ENCODE measurements around the gene INAFM2.

Gene INAFM2

GRCh38 chr15:40300367-40300766 lies 23.1 kb upstream of the INAFM2 start:
- no peak for TF ChIP-seq TAF1 (IDR thresholded peaks at IDR 0.05; ENCODE audit: borderline replicate concordance, insufficient read depth, low read length)
- no peak for TF ChIP-seq POLR2AphosphoS5 (IDR thresholded peaks at IDR 0.05; ENCODE audit: low read depth, low read length)
- TF ChIP-seq SIN3A (IDR thresholded peaks at IDR 0.05; ENCODE audit: borderline replicate concordance, insufficient read depth, low read length), result no peak
- no peak for TF ChIP-seq REST (IDR thresholded peaks at IDR 0.05; ENCODE audit: insufficient read depth in 1 of 2, low read depth in 2 of 2, low read length in 2 of 2)
- no peak for TF ChIP-seq FOXP2 (optimal IDR thresholded peaks at IDR 0.05; ENCODE audit: borderline replicate concordance, extremely low read depth, extremely low read length, insufficient read depth)

- TF ChIP-seq FOXP2 (optimal IDR thresholded peaks at IDR 0.05; ENCODE audit: borderline replicate concordance, extremely low read depth, extremely low read length, insufficient read depth) (no peak), TAF1 (IDR thresholded peaks at IDR 0.05; ENCODE audit: borderline replicate concordance, insufficient read depth, low read length) (no peak), REST (IDR thresholded peaks at IDR 0.05; ENCODE audit: insufficient read depth in 1 of 2, low read depth in 2 of 2, low read length in 2 of 2) (no peak), POLR2AphosphoS5 (IDR thresholded peaks at IDR 0.05; ENCODE audit: low read depth, low read length) (no peak), SIN3A (IDR thresholded peaks at IDR 0.05; ENCODE audit: borderline replicate concordance, insufficient read depth, low read length) (no peak)
Measured at GRCh38 chr15:40300771-40301170, 22.7 kb upstream of the INAFM2 start.

GRCh38 chr15:40301467-40302179 lies 21.9 kb upstream of the INAFM2 start:
- TF ChIP-seq REST (IDR thresholded peaks at IDR 0.05; ENCODE audit: insufficient read depth in 1 of 2, low read depth in 2 of 2, low read length in 2 of 2), result no peak
- TF ChIP-seq SIN3A (IDR thresholded peaks at IDR 0.05; ENCODE audit: borderline replicate concordance, insufficient read depth, low read length), result no peak
- no peak for TF ChIP-seq FOXP2 (optimal IDR thresholded peaks at IDR 0.05; ENCODE audit: borderline replicate concordance, extremely low read depth, extremely low read length, insufficient read depth)
- no peak for TF ChIP-seq POLR2AphosphoS5 (IDR thresholded peaks at IDR 0.05; ENCODE audit: low read depth, low read length)
- TF ChIP-seq TAF1 (IDR thresholded peaks at IDR 0.05; ENCODE audit: borderline replicate concordance, insufficient read depth, low read length), result no peak

DNA sequence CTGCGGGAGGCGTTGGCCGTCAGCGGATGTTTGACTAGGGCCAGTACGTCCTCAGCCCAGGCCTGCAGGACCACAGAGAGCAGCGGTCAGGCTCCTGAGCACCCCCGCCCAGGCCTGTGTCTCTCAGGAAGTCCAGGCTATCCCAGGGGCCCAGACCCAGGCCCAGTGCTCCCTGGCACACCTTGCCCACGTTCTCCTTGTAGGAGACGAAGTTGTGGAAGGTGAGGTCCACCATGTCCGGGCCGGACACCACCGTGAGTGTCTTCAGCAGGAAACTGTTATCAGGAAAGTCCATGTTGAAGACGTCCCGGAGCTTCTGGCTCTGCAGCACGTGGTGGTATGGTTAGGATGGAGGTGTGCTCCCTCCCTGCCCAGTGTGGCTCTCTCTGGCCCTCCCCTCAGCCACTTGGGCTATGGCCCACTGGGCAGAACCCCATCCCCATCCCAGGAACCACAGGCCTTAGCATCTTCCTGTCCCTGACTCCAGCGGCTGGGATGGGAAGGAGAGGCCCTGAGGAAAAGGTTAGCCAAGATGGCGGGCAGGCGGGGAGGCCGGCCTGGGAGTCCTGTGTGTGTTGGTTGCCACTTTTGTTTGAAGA lies 21.1 kb upstream of the INAFM2 start:
- TF ChIP-seq REST (IDR thresholded peaks at IDR 0.05; ENCODE audit: insufficient read depth in 1 of 2, low read depth in 2 of 2, low read length in 2 of 2), result no peak
- TF ChIP-seq FOXP2 (optimal IDR thresholded peaks at IDR 0.05; ENCODE audit: borderline replicate concordance, extremely low read depth, extremely low read length, insufficient read depth), result no peak
- TF ChIP-seq TAF1 (IDR thresholded peaks at IDR 0.05; ENCODE audit: borderline replicate concordance, insufficient read depth, low read length), result no peak
- TF ChIP-seq SIN3A (IDR thresholded peaks at IDR 0.05; ENCODE audit: borderline replicate concordance, insufficient read depth, low read length), result no peak
- TF ChIP-seq POLR2AphosphoS5 (IDR thresholded peaks at IDR 0.05; ENCODE audit: low read depth, low read length), result no peak
